Measurements from ENCODE around the gene EFNA5. TPM values are rescaled to one million over a fixed set of nuclear protein-coding genes. Genes with fewer than 3 reads are reported as not detected.

The EFNA5 gene
- total and polyA plus RNA-seq, 10 of the 15 experiments (the other 5 are each of a cell fraction or from before 2014, with no cell fraction given) = 0.19 to 12.6 (median 3.9) TPM

DNA sequence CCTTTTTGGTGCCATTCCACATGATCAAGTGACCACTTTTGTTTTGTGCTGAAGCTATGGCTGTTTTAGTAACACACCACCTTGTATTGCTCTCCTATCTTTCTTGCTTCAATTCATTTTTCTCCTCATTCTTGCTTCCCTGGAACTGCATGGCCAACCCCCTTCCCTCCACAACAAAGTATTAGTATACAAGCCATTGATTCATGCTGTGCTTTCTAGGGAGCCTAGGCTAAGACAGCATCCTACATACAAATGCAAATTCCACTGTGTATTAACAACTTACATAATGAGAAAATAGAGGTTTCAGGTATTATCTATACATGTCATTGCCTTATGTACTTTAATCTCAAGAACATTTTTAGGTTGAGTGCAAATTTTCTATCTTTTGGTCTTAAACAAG, 141.1 kb downstream of the EFNA5 start:
- no peak overlapping the region for H3K27ac ChIP-seq (ENCODE audit: control insufficient read depth, insufficient read depth)
- CTCF ChIA-PET = interaction anchor here (0.9 kb wide), 1 partner anchor 425 kb away, joined by 3 read pairs; no protein-coding TSS in a partner anchor
- no TSS peak for BruUV-seq (replicated peaks)
- DNase-seq (ENCODE audit: low read depth, low spot score) (no peak), FAIRE-seq (no peak), ATAC-seq (no peak)
- SMC1A ChIA-PET (ENCODE audit: uncharacterized antibody, unreplicated experiment) = interaction anchor here (0.8 to 1.4 kb wide), 4 partner anchors 10 to 61 kb away, joined by 3 to 5 read pairs (median 4); no protein-coding TSS in a partner anchor
- no peak overlapping the region for H3K4me3 ChIP-seq
- no peak overlapping the region for H3K4me2 ChIP-seq (ENCODE audit: control insufficient read depth, insufficient read depth)
- no peaks in the 10 kb centered on the region for H3K27me3 ChIP-seq (replicated peaks in 1 of 2; ENCODE audit: control insufficient read depth in 2 of 2, insufficient read depth in 2 of 2, low read length in 1 of 2)
- RAD21 ChIA-PET (ENCODE audit: unreplicated experiment) = interaction anchor here (1.8 kb wide), 1 partner anchor 9 kb away, joined by 4 read pairs; no protein-coding TSS in a partner anchor
- H3K79me2 ChIP-seq (ENCODE audit: control insufficient read depth, insufficient read depth, low read length) = peaks cover 3% of the 10 kb centered on the region
- intact Hi-C loops (cut with micrococcal nuclease; ENCODE audit: unreplicated experiment) = no loop called here
- H3K9me3 ChIP-seq (replicated peaks; ENCODE audit: control insufficient read depth, insufficient read depth, low read length) = no peaks in the 10 kb centered on the region
- TF ChIP-seq E2F8 (IDR thresholded peaks at IDR 0.05; ENCODE audit: low read depth, partially characterized antibody) (no peak), SREBF1 (IDR thresholded peaks at IDR 0.05; ENCODE audit: low read length) (no peak), RAD51 (IDR thresholded peaks at IDR 0.05) (no peak), ZBED1 (IDR thresholded peaks at IDR 0.05; ENCODE audit: borderline replicate concordance) (no peak), ASH2L (IDR thresholded peaks at IDR 0.05; ENCODE audit: borderline replicate concordance, low read depth) (no peak), JUNB (IDR thresholded peaks at IDR 0.05) (no peak), SIX5 (IDR thresholded peaks at IDR 0.05; ENCODE audit: low read depth, low read length, severe bottlenecking) (no peak), SUPT20H (IDR thresholded peaks at IDR 0.05; ENCODE audit: borderline replicate concordance, control insufficient read depth, low read depth, low read length) (no peak), MYC (IDR thresholded peaks at IDR 0.05; ENCODE audit: insufficient read depth, insufficient read length, insufficient replicate concordance, low read length, severe bottlenecking) (no peak), MYB (IDR thresholded peaks at IDR 0.05; ENCODE audit: borderline replicate concordance, low read depth, low read length) (no peak), TCF7 (IDR thresholded peaks at IDR 0.05; ENCODE audit: borderline replicate concordance) (no peak), CTCF (IDR thresholded peaks at IDR 0.05 in 2 of 3, conservative IDR thresholded peaks at IDR 0.05 in 1 of 3; ENCODE audit: control insufficient read depth in 2 of 3, extremely low read depth in 1 of 3, insufficient read depth in 1 of 3, low read depth in 3 of 3, low read length in 3 of 3) (no peak), ATF7 (IDR thresholded peaks at IDR 0.05; ENCODE audit: low read depth) (no peak)
- TF ChIP-seq, protein P1, sequence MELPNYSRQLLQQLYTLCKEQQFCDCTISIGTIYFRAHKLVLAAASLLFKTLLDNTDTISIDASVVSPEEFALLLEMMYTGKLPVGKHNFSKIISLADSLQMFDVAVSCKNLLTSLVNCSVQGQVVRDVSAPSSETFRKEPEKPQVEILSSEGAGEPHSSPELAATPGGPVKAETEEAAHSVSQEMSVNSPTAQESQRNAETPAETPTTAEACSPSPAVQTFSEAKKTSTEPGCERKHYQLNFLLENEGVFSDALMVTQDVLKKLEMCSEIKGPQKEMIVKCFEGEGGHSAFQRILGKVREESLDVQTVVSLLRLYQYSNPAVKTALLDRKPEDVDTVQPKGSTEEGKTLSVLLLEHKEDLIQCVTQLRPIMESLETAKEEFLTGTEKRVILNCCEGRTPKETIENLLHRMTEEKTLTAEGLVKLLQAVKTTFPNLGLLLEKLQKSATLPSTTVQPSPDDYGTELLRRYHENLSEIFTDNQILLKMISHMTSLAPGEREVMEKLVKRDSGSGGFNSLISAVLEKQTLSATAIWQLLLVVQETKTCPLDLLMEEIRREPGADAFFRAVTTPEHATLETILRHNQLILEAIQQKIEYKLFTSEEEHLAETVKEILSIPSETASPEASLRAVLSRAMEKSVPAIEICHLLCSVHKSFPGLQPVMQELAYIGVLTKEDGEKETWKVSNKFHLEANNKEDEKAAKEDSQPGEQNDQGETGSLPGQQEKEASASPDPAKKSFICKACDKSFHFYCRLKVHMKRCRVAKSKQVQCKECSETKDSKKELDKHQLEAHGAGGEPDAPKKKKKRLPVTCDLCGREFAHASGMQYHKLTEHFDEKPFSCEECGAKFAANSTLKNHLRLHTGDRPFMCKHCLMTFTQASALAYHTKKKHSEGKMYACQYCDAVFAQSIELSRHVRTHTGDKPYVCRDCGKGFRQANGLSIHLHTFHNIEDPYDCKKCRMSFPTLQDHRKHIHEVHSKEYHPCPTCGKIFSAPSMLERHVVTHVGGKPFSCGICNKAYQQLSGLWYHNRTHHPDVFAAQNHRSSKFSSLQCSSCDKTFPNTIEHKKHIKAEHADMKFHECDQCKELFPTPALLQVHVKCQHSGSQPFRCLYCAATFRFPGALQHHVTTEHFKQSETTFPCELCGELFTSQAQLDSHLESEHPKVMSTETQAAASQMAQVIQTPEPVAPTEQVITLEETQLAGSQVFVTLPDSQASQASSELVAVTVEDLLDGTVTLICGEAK (IDR thresholded peaks at IDR 0.05; ENCODE audit: borderline replicate concordance) = no peak
- H2AFZ ChIP-seq (ENCODE audit: control insufficient read depth, low read depth, low read length) = no peak overlapping the region
- in situ Hi-C loops (cut with MboI) = no loop called here
- POLR2A ChIA-PET = no interaction called here
- no peaks in the 10 kb centered on the region for H3K4me1 ChIP-seq (ENCODE audit: control insufficient read depth, insufficient read depth, low read length)
- no peak overlapping the region for H3K9ac ChIP-seq (ENCODE audit: control insufficient read depth, insufficient read depth, low read length)
- no peaks in the 10 kb centered on the region for H4K20me1 ChIP-seq (ENCODE audit: control insufficient read depth, insufficient read depth)
- no peaks in the 10 kb centered on the region for H3K36me3 ChIP-seq (ENCODE audit: control insufficient read depth in 2 of 2, insufficient read depth in 2 of 2, low read length in 1 of 2)
